ENCODE data around the gene RPS19BP1. TPM values are rescaled to one million over a fixed set of nuclear protein-coding genes. Genes with fewer than 3 reads are reported as not detected.

The RPS19BP1 gene
- total and polyA plus RNA-seq, 2 of the 8 experiments (the other 6 are each of a cell fraction or from before 2014, with no cell fraction given), result 77.9 to 97.9 TPM

- H2BK20ac ChIP-seq (ENCODE audit: low read length), result no peak overlapping the region
- POLR2A ChIA-PET (ENCODE audit: partially characterized antibody), result interaction anchor here (0.9 kb wide), 1 partner anchor 396 kb away, joined by 3 read pairs; no protein-coding TSS in a partner anchor
- no peak overlapping the region for H3K23ac ChIP-seq (ENCODE audit: insufficient read length)
- H2AK5ac ChIP-seq (ENCODE audit: low read depth, low read length), result no peak overlapping the region
- no peaks in the 10 kb centered on the region; the same call in 1 of the 2 replicates for H3K23me2 ChIP-seq (ENCODE audit: low read depth, low read length)
- H4K8ac ChIP-seq (ENCODE audit: extremely low read depth, insufficient read depth, low read length), result no peak overlapping the region
- no peaks in the 10 kb centered on the region for H3K9me3 ChIP-seq (ENCODE audit: insufficient read depth in 2 of 2, low read depth in 1 of 2, low read length in 1 of 2)
- no peak overlapping the region for H4K5ac ChIP-seq (ENCODE audit: insufficient read length, low read depth, low read length)
- H2BK5ac ChIP-seq (ENCODE audit: low read depth, low read length), result no peak overlapping the region
- no peak overlapping the region for H2BK12ac ChIP-seq (ENCODE audit: low read depth, low read length)
- no peaks in the 10 kb centered on the region for H3K36me3 ChIP-seq (ENCODE audit: control insufficient read depth in 2 of 4, insufficient read depth in 4 of 4, low read length in 3 of 4)
- no peak overlapping the region for H2AFZ ChIP-seq (ENCODE audit: low read length)
- H3K4me1 ChIP-seq (replicated peaks in 1 of 4; ENCODE audit: control insufficient read depth in 3 of 4, insufficient read depth in 4 of 4, low read length in 3 of 4), result no peaks in the 10 kb centered on the region; a peak in 1 of 7 replicates
- no peak overlapping the region for H3K4me3 ChIP-seq (ENCODE audit: extremely low read depth in 1 of 4, insufficient read depth in 2 of 4, low read depth in 3 of 4, low read length in 4 of 4)
- H3K18ac ChIP-seq (ENCODE audit: extremely low read depth, low read length), result no peak overlapping the region
- no peak for DNase-seq (ENCODE audit: low read depth in 1 of 2, low spot score in 2 of 2)
- no peak for FAIRE-seq
- H3K27me3 ChIP-seq (replicated peaks in 1 of 4; ENCODE audit: control insufficient read depth in 3 of 4, extremely low read depth in 1 of 4, insufficient read depth in 3 of 4, low read length in 3 of 4), result peaks cover 0 to 15% (median 11%) of the 10 kb centered on the region in 4 experiments; a peak in 6 of 7 replicates
- CTCF ChIA-PET (ENCODE audit: partially characterized antibody), result interaction anchor here (1.0 to 8.2 kb wide), 4 partner anchors 11 to 490 kb away, joined by 3 to 50 read pairs (median 14); no protein-coding TSS in a partner anchor
- H3K4ac ChIP-seq (replicated peaks; ENCODE audit: insufficient read length, low read depth, low read length), result no peak overlapping the region
- 72% methylated on average over 5 of the region's 5 CpGs; no CpG with 5 or more reads in 1 of the 2 experiments for WGBS, 2 experiments (ENCODE audit: extremely low coverage in 1 of 2, insufficient coverage in 1 of 2, insufficient read length in 1 of 2, insufficient replicate concordance in 2 of 2, low coverage in 1 of 2, low lambda C conversion rate in 2 of 2, missing lambda C conversion rate in 1 of 2)
- no peak overlapping the region for H2BK120ac ChIP-seq (replicated peaks; ENCODE audit: low read depth, low read length)
- TF ChIP-seq EGR1 (IDR thresholded peaks at IDR 0.05; ENCODE audit: borderline replicate concordance, low read depth, low read length) (no peak), JUND (IDR thresholded peaks at IDR 0.05; ENCODE audit: low read length) (peak; percentile 46; the same call in 1 of the 2 replicates)
- H4K20me1 ChIP-seq (replicated peaks in 1 of 2; ENCODE audit: control insufficient read depth in 1 of 2, insufficient read depth in 2 of 2, low read length in 2 of 2), result peaks cover 0 to 3% of the 10 kb centered on the region in 2 experiments
- H3K79me2 ChIP-seq (ENCODE audit: control insufficient read depth in 1 of 2, insufficient read depth in 2 of 2, low read length in 2 of 2), result no peaks in the 10 kb centered on the region
- no peak overlapping the region for H3K27ac ChIP-seq (ENCODE audit: low read depth, low read length)
- H3K79me1 ChIP-seq (ENCODE audit: low read depth, low read length), result no peaks in the 10 kb centered on the region
- H2BK15ac ChIP-seq (ENCODE audit: low read length), result no peak overlapping the region
- no peak overlapping the region for H3K56ac ChIP-seq (replicated peaks; ENCODE audit: insufficient read length, low read depth, low read length)
- no peak overlapping the region for H4K91ac ChIP-seq (replicated peaks; ENCODE audit: insufficient read length, low read length)
- no peak overlapping the region for H3K9ac ChIP-seq (replicated peaks in 1 of 4; ENCODE audit: extremely low read depth in 1 of 4, low read depth in 3 of 4, low read length in 3 of 4)
- no peak overlapping the region for H3K4me2 ChIP-seq (ENCODE audit: insufficient read depth in 1 of 2, low read depth in 2 of 2, low read length in 2 of 2)
- no peak overlapping the region for H3K14ac ChIP-seq (ENCODE audit: insufficient read length)
Measured at GRCh38 chr22:39546889-39547586, 14.5 kb upstream of the RPS19BP1 start.
